HuH-7 (cell line): Measurements from ENCODE around the gene FCHO1.
"Not testable (repeated sequence)": the region's sequence is repeated elsewhere in the genome, so short reads cannot be mapped to it uniquely, and the experiment has no call there.

ENCODE experiments used
- DNase-seq: peaks from one replicate; pipeline ENCODE4 v3.0.0; 2011; ENCODE audit warnings: low spot score

The FCHO1 gene

GRCh38 chr19:17794731-17795494 lies 43.6 kb downstream of the FCHO1 start, which contains the start of gene B3GNT3:
Gene B3GNT3, plus strand, starts transcription at chr19:17795138. Its CDS starts 12,670 bp downstream, at chr19:17807808.
- DNase-seq, result peak; percentile 62

- no peak for DNase-seq
Measured at GRCh38 chr19:17795495-17795856, 44.2 kb downstream of the FCHO1 start.

GRCh38 chr19:17796013-17796837 lies 44.9 kb downstream of the FCHO1 start:
- DNase-seq, result no peak

GRCh38 chr19:17796838-17797423 lies 45.7 kb downstream of the FCHO1 start:
- DNase-seq, result no peak

- peak; percentile 31 for DNase-seq
Measured at GRCh38 chr19:17797424-17798201, 46.3 kb downstream of the FCHO1 start.

GRCh38 chr19:17798599-17798998 lies 47.3 kb downstream of the FCHO1 start:
- DNase-seq, result not testable (repeated sequence)

- no peak for DNase-seq
Measured at GRCh38 chr19:17802137-17802858, 51.0 kb downstream of the FCHO1 start.

- no peak for DNase-seq
Measured at GRCh38 chr19:17803264-17803896, 52.1 kb downstream of the FCHO1 start.

GRCh38 chr19:17805427-17805826 lies 54.1 kb downstream of the FCHO1 start:
- no peak for DNase-seq

GRCh38 chr19:17806945-17807344 lies 55.7 kb downstream of the FCHO1 start:
- no peak for DNase-seq

- DNase-seq, result no peak
Measured at GRCh38 chr19:17807731-17808316, 56.5 kb downstream of the FCHO1 start.

GRCh38 chr19:17811103-17811502 lies 59.8 kb downstream of the FCHO1 start:
- no peak for DNase-seq

GRCh38 chr19:17811681-17812080 lies 60.4 kb downstream of the FCHO1 start:
- no peak for DNase-seq

- DNase-seq, result no peak
Measured at GRCh38 chr19:17812099-17812498, 60.8 kb downstream of the FCHO1 start.

GRCh38 chr19:17817668-17818363 lies 66.5 kb downstream of the FCHO1 start:
- DNase-seq, result no peak

GRCh38 chr19:17821190-17821589 lies 69.9 kb downstream of the FCHO1 start, which contains the start of gene INSL3:
Gene INSL3, minus strand, starts transcription at chr19:17821519. Its CDS starts 13 bp downstream, at chr19:17821506.
- DNase-seq, result no peak

GRCh38 chr19:17824339-17824738 lies 73.1 kb downstream of the FCHO1 start:
- no peak for DNase-seq

- no peak for DNase-seq
Measured at GRCh38 chr19:17826508-17827056, 75.3 kb downstream of the FCHO1 start.

- DNase-seq, result no peak
Measured at GRCh38 chr19:17829855-17830566, 78.7 kb downstream of the FCHO1 start.
